Keratinocyte (primary cell): ENCODE data around the gene CHERP. TPM values are rescaled to one million over a fixed set of nuclear protein-coding genes. Genes with fewer than 3 reads are reported as not detected.

Experiments
- DNase-seq: peaks from one replicate; pipeline ENCODE4 v3.0.0-alpha.2; 2011; ENCODE audit warnings: low read depth, missing footprints, low spot score
- FAIRE-seq: peaks from 2 replicates; lab custom pipeline; 2011; peaks lifted over from hg19 to GRCh38; lab: Jason Lieb, UNC
- H2AFZ ChIP-seq: 2 replicates; pipeline ENCODE4 v1.6.0; 2012; ENCODE audit warnings: low read length, control low read depth, inconsistent platforms; ENCODE audit not compliant: control insufficient read depth
- H3K27ac ChIP-seq: 2 replicates; pipeline ENCODE4 v1.5.1; 2011; ENCODE audit warnings: low read length; ENCODE audit not compliant: control insufficient read depth, insufficient read depth
- H3K27me3 ChIP-seq: 3 replicates; pipeline ENCODE4 v1.6.0; 2011; ENCODE audit warnings: low read length; ENCODE audit not compliant: control insufficient read depth, insufficient read depth; ENCODE audit errors: extremely low read depth
- H3K36me3 ChIP-seq, 2 experiments: 2 replicates in 1 of 2; 3 replicates in 1 of 2; pipeline ENCODE4 v1.5.1; 2011; ENCODE audit warnings: low read length in 2 of 2, mild to moderate bottlenecking in 1 of 2; ENCODE audit not compliant: control insufficient read depth in 2 of 2, insufficient read depth in 2 of 2; ENCODE audit errors: extremely low read depth in 1 of 2
- H3K4me1 ChIP-seq: 3 replicates; pipeline ENCODE4 v1.5.1; 2011; ENCODE audit warnings: low read length; ENCODE audit not compliant: control insufficient read depth, insufficient read depth; ENCODE audit errors: extremely low read depth
- H3K4me2 ChIP-seq: 3 replicates; pipeline ENCODE4 v1.6.0; 2011; ENCODE audit warnings: low read depth, low read length; ENCODE audit not compliant: control insufficient read depth, insufficient read depth; ENCODE audit errors: extremely low read depth
- H3K4me3 ChIP-seq, 3 experiments: fragments of 200-600 bp in 1 of 3; sonication (generic) in 1 of 3; 2 replicates in 2 of 3; 3 replicates in 1 of 3; pipeline ENCODE4 v1.5.1; 2011 to 2016; ENCODE audit warnings: low read length in 3 of 3, mild to moderate bottlenecking in 3 of 3, control low read depth in 2 of 3, inconsistent platforms in 1 of 3, low read depth in 1 of 3, mixed read lengths in 1 of 3, mixed run types in 1 of 3, moderate library complexity in 1 of 3; ENCODE audit not compliant: control insufficient read depth in 2 of 3, insufficient read depth in 2 of 3; ENCODE audit errors: extremely low read depth in 1 of 3
- H3K79me2 ChIP-seq: 2 replicates; pipeline ENCODE4 v1.6.0; 2012; ENCODE audit warnings: low read length; ENCODE audit not compliant: control insufficient read depth, insufficient read depth
- H3K9ac ChIP-seq: 3 replicates; pipeline ENCODE4 v1.6.0; 2011; ENCODE audit warnings: low read length; ENCODE audit not compliant: control insufficient read depth, insufficient read depth; ENCODE audit errors: extremely low read depth
- H3K9me1 ChIP-seq: 3 replicates; pipeline ENCODE4 v1.6.0; 2011; ENCODE audit warnings: low read length; ENCODE audit not compliant: control insufficient read depth, insufficient read depth; ENCODE audit errors: extremely low read depth
- H3K9me3 ChIP-seq: 2 replicates; pipeline ENCODE4 v1.5.1; 2012; ENCODE audit warnings: low read depth, low read length; ENCODE audit not compliant: control insufficient read depth
- H4K20me1 ChIP-seq: 3 replicates; pipeline ENCODE4 v1.6.0; 2011; ENCODE audit warnings: low read length; ENCODE audit not compliant: control insufficient read depth, insufficient read depth; ENCODE audit errors: extremely low read depth
- CTCF ChIP-seq, 3 experiments: IDR thresholded peaks in 1 of 3; conservative IDR thresholded peaks in 1 of 3; optimal IDR thresholded peaks in 1 of 3; 2 replicates in 2 of 3; 3 replicates in 1 of 3; pipeline versions ENCODE3 to v1.5.1; 2011; ENCODE audit warnings: low read length in 3 of 3, mild to moderate bottlenecking in 3 of 3, moderate library complexity in 2 of 3, control low read depth in 1 of 3, inconsistent platforms in 1 of 3; ENCODE audit not compliant: insufficient read depth in 2 of 3; ENCODE audit errors: extremely low read depth in 1 of 3
- EZH2 ChIP-seq: IDR thresholded peaks from one replicate; pipeline ENCODE4 v1.6.1; 2012; ENCODE audit warnings: inconsistent platforms, mild to moderate bottlenecking, low read length, moderate library complexity
- dilution Hi-C: fragments of 300-500 bp; cut with MboI; formaldehyde crosslinking; loops from one replicate; pipeline ENCODE4 v1.7.0; 2020; ENCODE audit warnings: low sequenced_read_pairs; ENCODE audit not compliant: extremely low pct_ligation_motif_present
- polyA plus RNA-seq, 5 experiments: library from polyadenylated mRNA; depleted of rRNA in 3 of 5; stranded (reverse) in 3 of 5; stranded (forward) in 1 of 5; unstranded in 1 of 5; fragments of >200 nt; gene quantifications; 1 replicate in 1 of 5; 2 replicates in 3 of 5; 3 replicates in 1 of 5; pipeline versions ENCODE4 v1.2.1 to v1.2.3, GENCODE V29; 2011 to 2012; ENCODE audit warnings: missing spikeins in 2 of 5, low read depth in 1 of 5, low replicate concordance in 1 of 5

Gene CHERP
- polyA plus RNA-seq, 1 donor (not counting 4 experiments of a cell fraction or from before 2014, with no cell fraction given), result 3.6 TPM

DNA sequence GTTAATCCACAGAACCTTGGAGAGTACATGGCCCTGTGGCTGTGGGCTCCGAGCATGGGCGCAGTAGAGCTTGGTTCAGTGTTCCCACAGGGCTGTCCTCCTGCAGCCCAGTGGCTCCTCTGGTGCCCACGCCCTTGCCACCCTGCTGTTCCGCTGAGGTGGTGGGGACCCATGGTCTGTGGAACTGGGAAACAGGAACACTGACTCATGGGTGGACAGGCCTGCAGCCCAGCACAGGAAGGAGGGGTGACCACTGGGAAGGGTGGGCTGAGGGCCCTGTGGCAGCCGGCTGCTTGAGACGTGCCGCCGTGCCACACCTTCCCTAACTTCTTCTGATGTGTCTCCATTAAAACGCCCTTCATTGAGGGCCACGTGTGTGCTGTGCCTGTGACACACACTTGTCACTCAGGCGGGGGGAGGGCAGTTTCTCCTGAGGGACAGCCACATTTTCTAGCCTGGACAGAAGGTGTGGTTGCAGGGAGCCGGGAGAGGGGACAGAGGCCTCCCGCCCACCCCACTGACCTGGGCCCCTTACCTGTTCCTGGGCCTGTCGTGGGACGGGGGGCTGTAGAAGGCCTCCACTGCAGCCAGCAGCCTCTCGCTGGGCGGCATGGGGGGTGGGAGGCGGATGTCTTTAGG lies 21.1 kb downstream of the CHERP start:
- H3K9me1 ChIP-seq, result no peaks in the 10 kb centered on the region
- TF ChIP-seq EZH2 (no peak), CTCF (optimal IDR thresholded peaks at IDR 0.05 in 1 of 3, IDR thresholded peaks at IDR 0.05 in 1 of 3, conservative IDR thresholded peaks at IDR 0.05 in 1 of 3; ENCODE audit: extremely low read depth in 1 of 3, insufficient read depth in 2 of 3, low read length in 3 of 3) (no peak)
- dilution Hi-C loops, result no loop called here
- no peaks in the 10 kb centered on the region for H4K20me1 ChIP-seq
- H3K4me1 ChIP-seq, result no peaks in the 10 kb centered on the region
- H3K4me2 ChIP-seq, result no peak overlapping the region
- H2AFZ ChIP-seq, result no peak overlapping the region
- H3K9me3 ChIP-seq, result no peaks in the 10 kb centered on the region
- no peaks in the 10 kb centered on the region for H3K27me3 ChIP-seq
- no peak overlapping the region for H3K27ac ChIP-seq
- no peak overlapping the region for H3K9ac ChIP-seq
- FAIRE-seq, result no peak
- H3K4me3 ChIP-seq, result no peak overlapping the region
- H3K79me2 ChIP-seq, result peaks cover 3% of the 10 kb centered on the region
- peaks cover 49 to 72% of the 10 kb centered on the region in 2 experiments for H3K36me3 ChIP-seq
- no peak for DNase-seq

DNA sequence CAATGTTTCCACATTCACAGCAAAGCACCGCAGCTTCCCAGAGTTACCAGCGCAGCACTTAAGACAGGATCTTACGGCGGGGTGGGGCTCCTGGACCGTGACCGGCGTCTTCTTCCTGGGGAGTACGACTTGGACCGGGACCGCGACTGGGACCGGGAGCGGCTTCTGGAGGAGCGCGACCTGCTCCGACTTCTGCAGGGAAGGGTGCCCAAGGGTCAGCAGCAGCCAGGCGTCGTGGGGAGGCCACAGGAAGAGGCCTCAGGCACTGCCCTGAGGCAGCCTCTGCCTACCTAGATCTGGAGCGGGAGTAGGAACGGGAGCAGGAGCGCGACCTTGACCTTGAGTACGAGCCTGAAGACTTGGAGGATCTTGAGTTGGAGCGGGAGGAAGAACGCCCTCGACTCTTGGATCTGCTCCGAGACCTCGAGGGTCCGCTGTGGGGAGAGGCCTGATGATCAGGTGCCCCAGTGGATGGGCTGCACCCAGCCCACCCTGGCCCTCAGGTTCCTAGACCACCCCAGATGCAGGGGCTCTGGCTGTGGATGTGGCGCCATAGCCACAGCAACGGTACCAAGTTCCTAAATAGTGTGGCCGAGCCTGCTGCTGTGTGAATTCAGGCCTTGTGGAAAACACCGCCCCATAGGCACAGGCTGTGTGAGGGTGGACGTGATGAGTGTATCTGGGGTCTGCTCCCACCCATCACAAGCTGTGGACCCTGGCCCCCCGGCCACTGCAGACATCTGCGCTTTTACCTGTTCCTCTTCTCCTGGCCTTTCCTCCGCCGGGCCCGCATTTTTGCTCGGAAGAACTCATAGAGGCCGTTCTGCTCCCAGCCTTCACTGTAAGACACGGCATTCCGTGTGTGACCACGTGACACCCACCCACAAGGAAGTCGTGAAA lies 21.9 kb downstream of the CHERP start:
- Histone ChIP-seq H3K27me3 (no peaks in the 10 kb centered on the region), H3K4me1 (no peaks in the 10 kb centered on the region), H3K79me2 (peaks cover 3% of the 10 kb centered on the region), H3K27ac (no peak overlapping the region), H3K36me3 (peaks cover 47 to 66% of the 10 kb centered on the region in 2 experiments), H3K9me1 (no peaks in the 10 kb centered on the region), H2AFZ (no peak overlapping the region), H4K20me1 (no peaks in the 10 kb centered on the region), H3K4me2 (no peak overlapping the region), H3K4me3 (no peak overlapping the region), H3K9ac (no peak overlapping the region), H3K9me3 (no peaks in the 10 kb centered on the region)
- FAIRE-seq, result no peak
- TF ChIP-seq CTCF (optimal IDR thresholded peaks at IDR 0.05 in 1 of 3, IDR thresholded peaks at IDR 0.05 in 1 of 3, conservative IDR thresholded peaks at IDR 0.05 in 1 of 3; ENCODE audit: extremely low read depth in 1 of 3, insufficient read depth in 2 of 3, low read length in 3 of 3), result no peak
- TF ChIP-seq EZH2, result no peak
- dilution Hi-C loops, result no loop called here
- no peak for DNase-seq
